Measurements from ENCODE around the gene ZNF77.

GRCh38 chr19:2896694-2897093, 48.1 kb downstream of the ZNF77 start:
- TF ChIP-seq SP1 (IDR thresholded peaks at IDR 0.05) (no peak), ELF4 (IDR thresholded peaks at IDR 0.05) (no peak), FOXM1 (IDR thresholded peaks at IDR 0.05; ENCODE audit: borderline replicate concordance) (no peak), ZNF384 (IDR thresholded peaks at IDR 0.05) (no peak), SUZ12 (IDR thresholded peaks at IDR 0.05) (no peak), TARDBP (IDR thresholded peaks at IDR 0.05) (no peak), NFRKB (IDR thresholded peaks at IDR 0.05) (no peak), FOXK2 (IDR thresholded peaks at IDR 0.05) (no peak), FOXA1 (IDR thresholded peaks at IDR 0.05) (no peak), ARNT (IDR thresholded peaks at IDR 0.05) (no peak)
